ENCODE measurements around the gene EVI2B.

Gene EVI2B

DNA sequence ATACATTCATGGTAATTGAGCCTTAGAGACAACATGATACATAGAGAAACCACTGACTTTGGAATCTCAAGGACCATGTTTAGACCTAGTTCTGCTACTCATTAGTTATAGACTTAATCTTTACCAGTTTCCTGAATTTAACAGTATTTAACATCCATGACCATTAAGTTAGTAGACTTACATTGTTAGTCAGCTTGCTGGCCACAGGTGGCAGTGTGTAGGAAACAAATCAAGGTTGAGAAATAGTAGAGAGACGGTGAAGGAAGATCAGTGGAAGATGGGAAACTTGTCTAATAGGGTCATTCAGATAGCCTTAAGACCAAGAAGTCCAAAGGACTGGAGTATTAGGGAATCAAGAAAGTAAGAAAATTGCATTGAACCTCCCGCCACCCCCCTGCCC is 47.8 kb downstream of the EVI2B start:
- TF ChIP-seq TCF12 (IDR thresholded peaks at IDR 0.05; ENCODE audit: low read depth) = no peak
- TF ChIP-seq FOXM1 (IDR thresholded peaks at IDR 0.05; ENCODE audit: borderline replicate concordance, low read depth) = no peak
- TF ChIP-seq ZBTB7A (IDR thresholded peaks at IDR 0.05; ENCODE audit: low read depth) = no peak
- TF ChIP-seq, protein P1, sequence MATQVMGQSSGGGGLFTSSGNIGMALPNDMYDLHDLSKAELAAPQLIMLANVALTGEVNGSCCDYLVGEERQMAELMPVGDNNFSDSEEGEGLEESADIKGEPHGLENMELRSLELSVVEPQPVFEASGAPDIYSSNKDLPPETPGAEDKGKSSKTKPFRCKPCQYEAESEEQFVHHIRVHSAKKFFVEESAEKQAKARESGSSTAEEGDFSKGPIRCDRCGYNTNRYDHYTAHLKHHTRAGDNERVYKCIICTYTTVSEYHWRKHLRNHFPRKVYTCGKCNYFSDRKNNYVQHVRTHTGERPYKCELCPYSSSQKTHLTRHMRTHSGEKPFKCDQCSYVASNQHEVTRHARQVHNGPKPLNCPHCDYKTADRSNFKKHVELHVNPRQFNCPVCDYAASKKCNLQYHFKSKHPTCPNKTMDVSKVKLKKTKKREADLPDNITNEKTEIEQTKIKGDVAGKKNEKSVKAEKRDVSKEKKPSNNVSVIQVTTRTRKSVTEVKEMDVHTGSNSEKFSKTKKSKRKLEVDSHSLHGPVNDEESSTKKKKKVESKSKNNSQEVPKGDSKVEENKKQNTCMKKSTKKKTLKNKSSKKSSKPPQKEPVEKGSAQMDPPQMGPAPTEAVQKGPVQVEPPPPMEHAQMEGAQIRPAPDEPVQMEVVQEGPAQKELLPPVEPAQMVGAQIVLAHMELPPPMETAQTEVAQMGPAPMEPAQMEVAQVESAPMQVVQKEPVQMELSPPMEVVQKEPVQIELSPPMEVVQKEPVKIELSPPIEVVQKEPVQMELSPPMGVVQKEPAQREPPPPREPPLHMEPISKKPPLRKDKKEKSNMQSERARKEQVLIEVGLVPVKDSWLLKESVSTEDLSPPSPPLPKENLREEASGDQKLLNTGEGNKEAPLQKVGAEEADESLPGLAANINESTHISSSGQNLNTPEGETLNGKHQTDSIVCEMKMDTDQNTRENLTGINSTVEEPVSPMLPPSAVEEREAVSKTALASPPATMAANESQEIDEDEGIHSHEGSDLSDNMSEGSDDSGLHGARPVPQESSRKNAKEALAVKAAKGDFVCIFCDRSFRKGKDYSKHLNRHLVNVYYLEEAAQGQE (IDR thresholded peaks at IDR 0.05; ENCODE audit: low read depth) = no peak
- TF ChIP-seq TAF1 (IDR thresholded peaks at IDR 0.05; ENCODE audit: low read depth) = no peak
- TF ChIP-seq EGR1 (IDR thresholded peaks at IDR 0.05) = no peak
- TF ChIP-seq, protein P2, sequence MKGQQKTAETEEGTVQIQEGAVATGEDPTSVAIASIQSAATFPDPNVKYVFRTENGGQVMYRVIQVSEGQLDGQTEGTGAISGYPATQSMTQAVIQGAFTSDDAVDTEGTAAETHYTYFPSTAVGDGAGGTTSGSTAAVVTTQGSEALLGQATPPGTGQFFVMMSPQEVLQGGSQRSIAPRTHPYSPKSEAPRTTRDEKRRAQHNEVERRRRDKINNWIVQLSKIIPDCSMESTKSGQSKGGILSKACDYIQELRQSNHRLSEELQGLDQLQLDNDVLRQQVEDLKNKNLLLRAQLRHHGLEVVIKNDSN (IDR thresholded peaks at IDR 0.05) = no peak
- TF ChIP-seq YY1 (IDR thresholded peaks at IDR 0.05; ENCODE audit: low read depth) = no peak
- TF ChIP-seq RAD21 (IDR thresholded peaks at IDR 0.05; ENCODE audit: low read depth) = no peak
- no peak for TF ChIP-seq EP300 (IDR thresholded peaks at IDR 0.05; ENCODE audit: borderline replicate concordance)
- TF ChIP-seq CEBPB (IDR thresholded peaks at IDR 0.05) = no peak
- TF ChIP-seq, protein P3, sequence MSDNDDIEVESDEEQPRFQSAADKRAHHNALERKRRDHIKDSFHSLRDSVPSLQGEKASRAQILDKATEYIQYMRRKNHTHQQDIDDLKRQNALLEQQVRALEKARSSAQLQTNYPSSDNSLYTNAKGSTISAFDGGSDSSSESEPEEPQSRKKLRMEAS (IDR thresholded peaks at IDR 0.05) = no peak

DNA sequence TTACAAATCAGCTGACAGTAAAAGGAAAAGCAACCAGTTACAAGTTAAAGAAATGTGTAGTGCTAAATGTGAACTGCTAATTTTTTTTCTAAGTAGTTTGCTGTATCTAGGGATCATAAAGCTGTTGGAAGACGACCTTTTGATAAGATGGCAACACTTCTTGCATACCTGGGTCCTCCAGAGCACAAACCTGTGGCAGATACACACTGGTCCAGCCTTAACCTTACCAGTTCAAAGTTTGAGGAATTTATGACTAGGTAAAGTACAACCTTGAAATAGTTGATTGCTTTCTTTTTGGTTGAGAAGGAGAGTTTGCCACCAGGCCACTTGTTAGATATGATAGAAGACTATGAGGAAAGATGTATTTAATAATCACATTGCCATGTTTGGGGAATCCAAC is 52.3 kb downstream of the EVI2B start:
- no peak for TF ChIP-seq EP300 (IDR thresholded peaks at IDR 0.05; ENCODE audit: borderline replicate concordance)
- no peak for TF ChIP-seq RAD21 (IDR thresholded peaks at IDR 0.05; ENCODE audit: low read depth)
- no peak for TF ChIP-seq EGR1 (IDR thresholded peaks at IDR 0.05)
- TF ChIP-seq, protein P2 (IDR thresholded peaks at IDR 0.05) = no peak
- TF ChIP-seq ZBTB7A (IDR thresholded peaks at IDR 0.05; ENCODE audit: low read depth) = no peak
- TF ChIP-seq FOXM1 (IDR thresholded peaks at IDR 0.05; ENCODE audit: borderline replicate concordance, low read depth) = no peak
- no peak for TF ChIP-seq TAF1 (IDR thresholded peaks at IDR 0.05; ENCODE audit: low read depth)
- TF ChIP-seq, protein P1 (IDR thresholded peaks at IDR 0.05; ENCODE audit: low read depth) = no peak
- TF ChIP-seq CREB1 (IDR thresholded peaks at IDR 0.05; ENCODE audit: low read depth) = no peak
- TF ChIP-seq, protein P3 (IDR thresholded peaks at IDR 0.05) = no peak
- TF ChIP-seq NFIC (IDR thresholded peaks at IDR 0.05) = no peak
- no peak for TF ChIP-seq TEAD4 (IDR thresholded peaks at IDR 0.05)
- TF ChIP-seq YY1 (IDR thresholded peaks at IDR 0.05; ENCODE audit: low read depth) = no peak

DNA sequence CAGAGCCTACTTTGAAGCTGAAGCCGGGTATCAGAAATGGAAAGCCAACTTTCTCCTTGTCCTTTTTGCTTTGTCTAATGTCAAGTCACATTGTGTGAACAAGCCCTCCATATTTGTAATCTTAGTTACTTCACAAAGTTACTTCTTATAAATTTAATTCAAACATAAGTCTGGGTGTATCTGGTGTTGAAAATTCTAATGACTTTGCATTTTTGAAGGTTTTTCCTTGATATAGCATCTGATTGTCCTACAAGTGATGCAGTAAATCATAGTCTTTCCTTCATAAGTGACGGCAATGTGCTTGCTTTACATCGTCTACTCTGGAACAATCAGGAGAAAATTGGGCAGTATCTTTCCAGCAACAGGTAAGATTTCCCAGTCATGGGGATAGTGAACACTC is 53.7 kb downstream of the EVI2B start:
- TF ChIP-seq NFIC (IDR thresholded peaks at IDR 0.05) (no peak), EGR1 (IDR thresholded peaks at IDR 0.05) (no peak), TEAD4 (IDR thresholded peaks at IDR 0.05) (no peak), CEBPB (IDR thresholded peaks at IDR 0.05) (no peak), EP300 (IDR thresholded peaks at IDR 0.05; ENCODE audit: borderline replicate concordance) (no peak), ZBTB7A (IDR thresholded peaks at IDR 0.05; ENCODE audit: low read depth) (no peak), TCF12 (IDR thresholded peaks at IDR 0.05; ENCODE audit: low read depth) (no peak)

DNA sequence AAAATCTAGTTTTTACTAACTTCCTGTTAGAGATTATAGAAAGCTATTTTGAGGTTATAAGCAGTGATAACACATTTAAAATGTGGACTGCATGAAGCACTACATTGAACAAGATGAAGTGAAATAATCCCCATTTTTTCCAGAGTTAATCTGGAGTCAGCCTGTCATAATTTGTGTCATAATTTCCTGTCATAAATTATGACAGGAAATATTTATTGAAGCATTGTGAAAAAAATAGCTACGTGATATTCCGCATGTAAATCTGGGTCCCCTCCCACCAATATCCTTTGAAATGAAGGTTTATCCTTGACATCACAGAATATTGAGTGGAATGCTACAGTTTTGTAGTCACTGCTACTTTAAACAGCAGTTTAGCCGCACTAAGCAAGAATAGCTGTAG is 56.9 kb downstream of the EVI2B start:
- no peak for TF ChIP-seq TCF12 (IDR thresholded peaks at IDR 0.05; ENCODE audit: low read depth)
- no peak for TF ChIP-seq RAD21 (IDR thresholded peaks at IDR 0.05; ENCODE audit: low read depth)
- no peak for TF ChIP-seq YY1 (IDR thresholded peaks at IDR 0.05; ENCODE audit: low read depth)
- TF ChIP-seq, protein P1 (IDR thresholded peaks at IDR 0.05; ENCODE audit: low read depth) = no peak
- TF ChIP-seq TAF1 (IDR thresholded peaks at IDR 0.05; ENCODE audit: low read depth) = no peak
- TF ChIP-seq ZBTB7A (IDR thresholded peaks at IDR 0.05; ENCODE audit: low read depth) = no peak
- no peak for TF ChIP-seq FOXM1 (IDR thresholded peaks at IDR 0.05; ENCODE audit: borderline replicate concordance, low read depth)
- TF ChIP-seq EP300 (IDR thresholded peaks at IDR 0.05; ENCODE audit: borderline replicate concordance) = no peak
- no peak for TF ChIP-seq EGR1 (IDR thresholded peaks at IDR 0.05)

DNA sequence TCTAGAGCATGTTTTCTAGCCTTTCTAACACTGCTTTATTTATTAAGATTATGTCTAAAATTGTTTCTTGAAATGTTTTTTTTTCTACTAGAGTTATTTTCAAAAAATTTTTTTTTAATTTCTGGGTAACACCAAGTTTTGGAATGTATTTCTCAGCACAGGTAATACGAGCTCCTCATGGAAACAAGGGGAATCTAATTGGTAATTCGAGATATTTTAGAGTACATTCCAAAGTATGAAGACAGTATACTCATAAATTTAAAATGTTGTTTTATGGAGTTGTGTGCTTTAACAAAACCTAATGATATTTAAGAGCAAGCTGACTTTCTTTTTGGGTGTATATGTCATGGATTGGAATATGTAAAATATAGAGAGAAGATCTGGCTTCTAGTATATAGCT is 59.2 kb downstream of the EVI2B start:
- TF ChIP-seq RAD21 (IDR thresholded peaks at IDR 0.05; ENCODE audit: low read depth) (no peak), EP300 (IDR thresholded peaks at IDR 0.05; ENCODE audit: borderline replicate concordance) (no peak), EGR1 (IDR thresholded peaks at IDR 0.05) (no peak), CEBPB (IDR thresholded peaks at IDR 0.05) (no peak), FOXM1 (IDR thresholded peaks at IDR 0.05; ENCODE audit: borderline replicate concordance, low read depth) (no peak)
- TF ChIP-seq, protein P1 (IDR thresholded peaks at IDR 0.05; ENCODE audit: low read depth) = no peak
- TF ChIP-seq, protein P2 (IDR thresholded peaks at IDR 0.05) = no peak
